Osteoblast (primary cell): ENCODE data around the gene PYCR2. TPM values are rescaled to one million over a fixed set of nuclear protein-coding genes. Genes with fewer than 3 reads are reported as not detected.

Experiments used
- DNase-seq: peaks from one replicate; pipeline ENCODE4 v3.0.0; 2011; ENCODE audit warnings: low spot score, mixed read lengths; ENCODE audit not compliant: insufficient read length; ENCODE audit errors: missing footprints
- H2AFZ ChIP-seq: 2 replicates; pipeline ENCODE4 v1.6.0; 2011; ENCODE audit warnings: mild to moderate bottlenecking, low read length
- H3K27ac ChIP-seq: 2 replicates; pipeline ENCODE4 v1.5.1; 2011; ENCODE audit warnings: mild to moderate bottlenecking, low read depth, low read length, moderate library complexity
- H3K27me3 ChIP-seq: 2 replicates; pipeline ENCODE4 v1.6.0; 2012; ENCODE audit warnings: mild to moderate bottlenecking, control low read depth, inconsistent platforms, low read length, moderate library complexity; ENCODE audit not compliant: insufficient read depth
- H3K36me3 ChIP-seq: 2 replicates; pipeline ENCODE4 v1.5.1; 2011; ENCODE audit warnings: mild to moderate bottlenecking, low read length, control low read depth, moderate library complexity; ENCODE audit not compliant: insufficient read depth
- H3K4me1 ChIP-seq: 2 replicates; pipeline ENCODE4 v1.5.1; 2011; ENCODE audit warnings: mild to moderate bottlenecking, low read length, control low read depth, moderate library complexity; ENCODE audit not compliant: insufficient read depth
- H3K4me2 ChIP-seq: 2 replicates; pipeline ENCODE4 v1.6.0; 2011; ENCODE audit warnings: mild to moderate bottlenecking, low read length; ENCODE audit not compliant: insufficient read depth
- H3K4me3 ChIP-seq: fragments of 200-600 bp; sonication (generic); 3 replicates; pipeline ENCODE4 v1.5.1; 2012; ENCODE audit warnings: mild to moderate bottlenecking, low read length, inconsistent platforms; ENCODE audit not compliant: insufficient read depth
- H3K79me2 ChIP-seq: 2 replicates; pipeline ENCODE4 v1.6.0; 2012; ENCODE audit warnings: mild to moderate bottlenecking, low read length, control low read depth, inconsistent platforms; ENCODE audit not compliant: insufficient read depth
- H3K9me3 ChIP-seq: 2 replicates; pipeline ENCODE4 v1.5.1; 2011; ENCODE audit warnings: low read depth, low read length, control low read depth
- H4K20me1 ChIP-seq: 2 replicates; pipeline ENCODE4 v1.6.0; 2012; ENCODE audit warnings: mild to moderate bottlenecking, low read length, control low read depth; ENCODE audit not compliant: insufficient read depth
- total RNA-seq: library from RNA; depleted of rRNA; stranded (reverse); fragments of >200 nt; gene quantifications from 2 replicates; pipeline ENCODE4 v1.2.3, GENCODE V29; 2012
- TF ChIP-seq, protein P1 (sequence below): IDR thresholded peaks from 2 replicates; pipeline ENCODE4 v1.5.1; 2011; ENCODE audit warnings: mild to moderate bottlenecking, low read depth, low read length, moderate library complexity; ENCODE audit errors: extremely low read depth

The PYCR2 gene
- total RNA-seq, 1 donor, result 29.0 TPM

DNA sequence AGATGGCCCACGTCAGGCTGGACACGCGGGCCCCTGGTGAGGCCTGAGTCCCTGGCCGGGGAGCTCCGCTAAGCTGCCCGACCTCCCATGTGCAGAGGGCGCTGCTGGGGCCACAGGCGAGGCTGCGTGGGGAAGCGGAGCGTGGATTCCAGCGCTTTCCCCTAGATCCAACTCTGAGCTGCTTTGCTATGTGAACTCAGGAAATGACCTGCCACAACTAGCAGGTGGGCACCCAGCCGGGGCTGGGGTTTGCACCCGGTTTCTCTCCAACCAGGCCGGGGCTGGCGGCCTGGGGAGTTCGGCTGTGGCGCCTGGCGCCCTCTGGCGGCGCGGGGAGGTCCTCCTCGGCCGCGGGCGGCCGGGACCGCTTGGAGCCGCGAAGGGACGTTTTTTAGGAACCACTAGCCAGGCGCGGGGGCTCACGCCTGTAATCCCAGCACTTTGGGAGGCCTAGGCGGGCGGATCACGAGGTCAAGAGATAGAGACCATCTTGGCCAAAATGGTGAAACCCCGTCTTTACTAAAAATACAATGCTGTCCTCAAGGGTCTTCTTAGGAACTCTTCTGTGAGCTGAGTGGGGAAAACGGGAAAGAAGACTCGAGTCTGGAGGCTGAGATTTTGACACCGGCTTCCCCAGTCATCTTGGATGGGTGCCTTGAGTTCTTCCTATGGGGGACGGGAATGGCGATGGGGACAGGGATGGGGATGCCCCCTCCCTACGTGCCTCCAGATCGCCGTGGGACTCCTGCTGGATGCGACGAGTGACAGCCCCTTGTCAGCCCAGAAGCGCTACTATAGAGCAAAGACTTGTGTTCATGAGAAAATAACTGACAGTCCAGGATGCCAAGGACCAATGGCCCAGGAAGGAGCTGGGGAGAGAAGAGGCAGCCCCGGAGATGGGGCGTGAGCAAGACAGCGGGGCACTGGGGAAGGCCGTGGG is 12.6 kb downstream of the PYCR2 start:
- H3K79me2 ChIP-seq, result no peaks in the 10 kb centered on the region
- no peaks in the 10 kb centered on the region for H3K9me3 ChIP-seq
- peak; percentile 97 for DNase-seq
- no peaks in the 10 kb centered on the region for H3K27me3 ChIP-seq
- peak overlapping the region; percentile 56 for H3K4me3 ChIP-seq
- peak overlapping the region; percentile 80 for H3K4me2 ChIP-seq
- H3K36me3 ChIP-seq, result no peaks in the 10 kb centered on the region
- H3K4me1 ChIP-seq, result peaks cover 4% of the 10 kb centered on the region
- no peak overlapping the region for H3K27ac ChIP-seq
- H2AFZ ChIP-seq, result peak overlapping the region; percentile 90
- TF ChIP-seq, protein P1, sequence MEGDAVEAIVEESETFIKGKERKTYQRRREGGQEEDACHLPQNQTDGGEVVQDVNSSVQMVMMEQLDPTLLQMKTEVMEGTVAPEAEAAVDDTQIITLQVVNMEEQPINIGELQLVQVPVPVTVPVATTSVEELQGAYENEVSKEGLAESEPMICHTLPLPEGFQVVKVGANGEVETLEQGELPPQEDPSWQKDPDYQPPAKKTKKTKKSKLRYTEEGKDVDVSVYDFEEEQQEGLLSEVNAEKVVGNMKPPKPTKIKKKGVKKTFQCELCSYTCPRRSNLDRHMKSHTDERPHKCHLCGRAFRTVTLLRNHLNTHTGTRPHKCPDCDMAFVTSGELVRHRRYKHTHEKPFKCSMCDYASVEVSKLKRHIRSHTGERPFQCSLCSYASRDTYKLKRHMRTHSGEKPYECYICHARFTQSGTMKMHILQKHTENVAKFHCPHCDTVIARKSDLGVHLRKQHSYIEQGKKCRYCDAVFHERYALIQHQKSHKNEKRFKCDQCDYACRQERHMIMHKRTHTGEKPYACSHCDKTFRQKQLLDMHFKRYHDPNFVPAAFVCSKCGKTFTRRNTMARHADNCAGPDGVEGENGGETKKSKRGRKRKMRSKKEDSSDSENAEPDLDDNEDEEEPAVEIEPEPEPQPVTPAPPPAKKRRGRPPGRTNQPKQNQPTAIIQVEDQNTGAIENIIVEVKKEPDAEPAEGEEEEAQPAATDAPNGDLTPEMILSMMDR, result peak; percentile 77
- no peaks in the 10 kb centered on the region for H4K20me1 ChIP-seq

DNA sequence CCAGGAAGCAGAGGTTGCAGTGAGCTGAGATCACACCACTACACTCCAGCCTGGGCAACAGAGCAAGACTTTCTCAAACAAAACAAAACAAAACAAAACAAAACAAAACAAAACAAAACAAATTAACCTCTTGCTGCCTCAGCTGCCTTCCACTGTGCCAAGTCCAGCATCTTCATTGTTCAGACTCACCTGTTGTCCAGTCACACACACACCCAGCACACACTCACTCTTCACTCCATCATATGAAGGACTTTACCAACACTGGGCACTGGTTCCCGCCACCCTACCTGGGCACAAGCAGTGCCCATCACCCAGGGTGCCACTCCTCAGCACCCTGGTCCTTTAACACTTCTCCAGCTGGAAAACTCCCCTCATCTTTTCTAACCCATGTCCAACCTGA is 14.6 kb downstream of the PYCR2 start:
- Histone ChIP-seq H4K20me1 (no peaks in the 10 kb centered on the region), H3K36me3 (no peaks in the 10 kb centered on the region), H3K9me3 (no peaks in the 10 kb centered on the region), H3K79me2 (no peaks in the 10 kb centered on the region), H3K27ac (no peak overlapping the region), H3K4me3 (no peak overlapping the region), H3K27me3 (no peaks in the 10 kb centered on the region), H3K4me1 (peaks cover 4% of the 10 kb centered on the region), H2AFZ (no peak overlapping the region), H3K4me2 (no peak overlapping the region)
- DNase-seq, result no peak
- TF ChIP-seq, protein P1, result no peak

DNA sequence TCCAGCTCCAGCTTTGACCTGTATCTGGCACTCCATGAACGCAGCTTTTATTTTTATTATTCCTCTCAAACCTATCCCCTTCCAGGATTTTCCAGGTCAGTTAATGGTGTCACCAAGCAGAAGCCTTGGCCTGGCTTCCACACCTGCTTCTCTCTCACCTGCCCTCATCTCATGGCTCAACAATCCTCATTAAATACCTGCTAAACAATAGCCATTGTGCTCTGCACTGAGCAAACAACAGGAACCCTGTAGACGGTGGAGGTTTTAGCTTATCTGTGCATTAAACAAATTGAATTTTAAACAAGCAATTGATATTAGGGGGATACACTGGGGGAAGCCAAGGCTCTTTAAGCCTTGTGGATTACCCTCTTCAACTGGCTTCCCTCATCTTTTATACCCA is 15.3 kb downstream of the PYCR2 start:
- Histone ChIP-seq H2AFZ (no peak overlapping the region), H3K4me3 (no peak overlapping the region), H3K4me1 (peaks cover 4% of the 10 kb centered on the region), H3K9me3 (no peaks in the 10 kb centered on the region), H4K20me1 (no peaks in the 10 kb centered on the region), H3K36me3 (no peaks in the 10 kb centered on the region), H3K4me2 (no peak overlapping the region), H3K27ac (no peak overlapping the region), H3K79me2 (no peaks in the 10 kb centered on the region), H3K27me3 (no peaks in the 10 kb centered on the region)
- TF ChIP-seq, protein P1, result no peak
- peak; percentile 25 for DNase-seq

DNA sequence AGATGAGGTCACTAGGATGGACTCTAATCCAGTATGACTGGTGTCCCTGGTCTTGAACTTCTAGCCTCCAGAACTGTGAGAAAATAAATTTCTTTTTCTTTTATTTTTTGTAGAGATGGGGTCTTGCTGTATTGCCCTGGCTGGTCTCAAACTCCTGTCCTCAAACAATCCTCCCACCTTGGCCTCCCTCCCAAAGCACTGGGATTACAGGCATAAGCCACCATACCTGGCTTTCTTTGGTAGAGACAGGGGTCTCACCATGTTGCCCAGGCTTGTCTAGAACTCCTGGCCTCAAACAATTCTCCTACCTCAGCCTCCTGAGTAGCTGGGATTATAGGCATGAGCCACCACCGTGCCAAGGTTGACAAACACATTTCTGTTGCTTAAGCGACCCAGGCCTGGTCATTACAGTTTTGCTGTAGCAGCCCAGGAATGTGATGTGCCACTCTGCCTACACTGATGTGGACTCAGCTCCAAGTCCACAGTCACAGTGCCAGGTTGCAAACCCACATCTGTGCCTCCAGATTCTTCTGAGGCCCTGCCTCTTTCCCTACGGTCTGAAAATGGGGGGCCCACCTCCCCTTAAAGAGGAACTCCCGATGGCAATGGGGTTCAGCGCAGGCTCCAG is 15.9 kb downstream of the PYCR2 start:
- Histone ChIP-seq H3K27me3 (no peaks in the 10 kb centered on the region), H3K9me3 (no peaks in the 10 kb centered on the region), H3K79me2 (no peaks in the 10 kb centered on the region), H4K20me1 (no peaks in the 10 kb centered on the region), H3K4me3 (no peak overlapping the region), H3K36me3 (no peaks in the 10 kb centered on the region), H3K4me2 (no peak overlapping the region), H3K4me1 (peaks cover 4% of the 10 kb centered on the region), H3K27ac (no peak overlapping the region), H2AFZ (no peak overlapping the region)
- TF ChIP-seq, protein P1, result no peak
- no peak for DNase-seq
